ENCODE results near the gene PCDHGA1. TPM values are rescaled to one million over a fixed set of nuclear protein-coding genes. Genes with fewer than 3 reads are reported as not detected.
"Not testable (repeated sequence)": the region's sequence is repeated elsewhere in the genome, so short reads cannot be mapped to it uniquely, and the experiment has no call there.

PCDHGA1 gene
- total RNA-seq, 2 donors from 2014 or later: 1.4 to 2.0 TPM

DNA sequence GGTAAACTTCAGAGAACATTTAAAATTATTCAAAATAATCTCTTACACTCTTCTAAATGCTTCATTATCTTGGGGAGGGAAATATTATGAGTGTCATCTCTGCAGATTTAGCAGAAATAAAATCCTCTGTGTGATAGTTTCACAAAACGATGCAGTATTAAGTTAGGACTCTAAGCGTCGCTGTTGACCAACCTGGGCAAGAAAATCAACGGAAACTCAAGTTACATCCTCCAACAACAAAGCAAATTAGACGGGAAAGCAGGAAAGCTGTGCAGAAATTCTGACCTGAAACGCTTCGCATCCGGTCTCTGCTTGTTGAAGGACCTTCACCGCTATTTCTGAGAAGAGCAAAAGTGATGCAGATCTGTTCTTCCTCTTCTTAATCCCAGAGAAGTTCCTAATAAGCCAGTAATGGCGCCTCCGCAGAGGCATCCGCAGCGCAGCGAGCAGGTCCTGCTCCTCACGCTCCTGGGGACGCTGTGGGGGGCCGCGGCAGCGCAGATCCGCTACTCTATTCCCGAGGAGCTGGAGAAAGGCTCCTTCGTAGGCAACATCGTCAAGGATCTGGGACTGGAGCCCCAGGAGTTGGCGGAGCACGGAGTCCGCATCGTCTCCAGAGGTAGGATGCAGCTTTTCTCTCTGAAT lies 43.5 kb downstream of the PCDHGA1 start, which contains the start of gene PCDHGA6:
PCDHGA6 (plus strand) TSS at position 219 of the 645 bp plus-strand sequence; CDS start at position 412, 193 bp downstream.
- Histone ChIP-seq H3K4me1 (no peaks in the 10 kb centered on the region), H3K27ac (no peak within 1 kb of the TSS), H3K27me3 (no peaks in the 10 kb centered on the region), H3K4me3 (peak within 1 kb of the TSS; percentile 10 to 35), H3K9me3 (peaks cover 15 to 92% of the 10 kb centered on the region in 2 donors), H3K36me3 (no peaks in the 10 kb centered on the region)
- no peak for DNase-seq (ENCODE audit: low spot score)
- TF ChIP-seq CTCF (IDR thresholded peaks at IDR 0.05): peak in 1 of 2 donors; percentile 62

- no peak overlapping the region for H3K4me3 ChIP-seq
- no peak overlapping the region for H3K27ac ChIP-seq
- TF ChIP-seq CTCF (IDR thresholded peaks at IDR 0.05): no peak
- no peaks in the 10 kb centered on the region for H3K27me3 ChIP-seq
- DNase-seq (ENCODE audit: low spot score): no peak
- H3K4me1 ChIP-seq: no peaks in the 10 kb centered on the region
- no peaks in the 10 kb centered on the region for H3K36me3 ChIP-seq
- H3K9me3 ChIP-seq: peaks cover 15 to 93% of the 10 kb centered on the region in 2 donors
Observed at GRCh38 chr5:141374627-141375026, 44.3 kb downstream of the PCDHGA1 start.

- H3K27ac ChIP-seq; H3K36me3 ChIP-seq; DNase-seq (ENCODE audit: low spot score); H3K4me3 ChIP-seq; H3K27me3 ChIP-seq; H3K4me1 ChIP-seq: not testable (repeated sequence)
- H3K9me3 ChIP-seq: peaks cover 15 to 92% of the 10 kb centered on the region in 2 donors
Observed at GRCh38 chr5:141375444-141376155, 45.3 kb downstream of the PCDHGA1 start.

GRCh38 chr5:141382469-141383294 lies 52.4 kb downstream of the PCDHGA1 start, which contains the start of gene PCDHGA7:
Gene PCDHGA7, plus strand, starts transcription at chr5:141382742. Its CDS starts 158 bp downstream, at chr5:141382900.
- H3K27ac ChIP-seq: no peak within 1 kb of the TSS

GRCh38 chr5:141383345-141383744 lies 53.0 kb downstream of the PCDHGA1 start:
- Histone ChIP-seq H3K4me1 (peaks cover 0 to 4% of the 10 kb centered on the region in 2 donors), H3K27ac (no peak overlapping the region), H3K36me3 (peaks cover 4% of the 10 kb centered on the region), H3K27me3 (no peaks in the 10 kb centered on the region), H3K9me3 (peaks cover 0 to 91% of the 10 kb centered on the region in 2 donors), H3K4me3 (peak overlapping the region in 1 of 2 donors; percentile 43)
- TF ChIP-seq CTCF (IDR thresholded peaks at IDR 0.05): no peak
- no peak for DNase-seq (ENCODE audit: low spot score)

More at GRCh38 chr5:141382469-141383294, 52.4 kb downstream of the PCDHGA1 start, which contains the start of gene PCDHGA7:
- Histone ChIP-seq H3K9me3 (peaks cover 0 to 95% of the 10 kb centered on the region in 2 donors), H3K27me3 (no peaks in the 10 kb centered on the region), H3K36me3 (peaks cover 4% of the 10 kb centered on the region), H3K4me1 (peaks cover 0 to 4% of the 10 kb centered on the region in 2 donors), H3K4me3 (peak within 1 kb of the TSS; percentile 35 to 43)
- TF ChIP-seq CTCF (IDR thresholded peaks at IDR 0.05): peak in 1 of 2 donors; percentile 51
- no peak for DNase-seq (ENCODE audit: low spot score)
